Endothelial cell of umbilical vein (primary cell): ENCODE data around the gene CRIM1. TPM values are rescaled to one million over a fixed set of nuclear protein-coding genes. Genes with fewer than 3 reads are reported as not detected.

Experiments
- BruUV-seq: library from RNA; stranded (reverse); fragments of 400-500 nt; replicated peaks from 2 replicates; lab custom pipeline; 2021; lab: Mats Ljungman, UMichigan
- CTCF ChIA-PET: fragments of 300-600, 350-600 bp; sonication (Branson Sonifier 250); formaldehyde crosslinking; loops from one replicate; lab custom pipeline; 2021; ENCODE audit warnings: antibody characterized with exemption, inconsistent platforms; lab: Charles Lee
- POLR2A ChIA-PET: fragments of 300-600, 350-600 bp; sonication (Branson Sonifier 250); formaldehyde crosslinking; loops from one replicate; lab custom pipeline; 2021; ENCODE audit warnings: antibody characterized with exemption, inconsistent platforms; lab: Charles Lee
- DNase-seq: peaks from one replicate; pipeline ENCODE4 v3.0.0-alpha.2; 2011; ENCODE audit warnings: low read depth, low spot score
- FAIRE-seq: peaks from 2 replicates; lab custom pipeline; 2011; peaks lifted over from hg19 to GRCh38; lab: Jason Lieb, UNC
- H2AFZ ChIP-seq: 2 replicates; pipeline ENCODE4 v1.6.0; 2012; ENCODE audit warnings: low read depth, low read length, control low read depth, inconsistent platforms
- H3K27ac ChIP-seq: 2 replicates; pipeline ENCODE4 v1.5.1; 2011; ENCODE audit warnings: low read depth, mild to moderate bottlenecking, control low read depth, low read length, moderate library complexity; ENCODE audit not compliant: insufficient read depth
- H3K27me3 ChIP-seq, 2 experiments: 2 replicates each; pipeline versions ENCODE4 v1.6.0 to v1.6.1; 2011; ENCODE audit warnings: low read length in 2 of 2, mixed read lengths in 1 of 2; ENCODE audit not compliant: control insufficient read depth in 2 of 2, insufficient read depth in 2 of 2
- H3K36me3 ChIP-seq, 2 experiments: 2 replicates in 1 of 2; 3 replicates in 1 of 2; pipeline ENCODE4 v1.5.1; 2011; ENCODE audit warnings: low read length in 2 of 2, mild to moderate bottlenecking in 1 of 2, moderate library complexity in 1 of 2; ENCODE audit not compliant: control insufficient read depth in 2 of 2, insufficient read depth in 2 of 2; ENCODE audit errors: extremely low read depth in 1 of 2
- H3K4me1 ChIP-seq: 3 replicates; pipeline ENCODE4 v1.5.1; 2011; ENCODE audit warnings: mild to moderate bottlenecking, low read length; ENCODE audit not compliant: control insufficient read depth, insufficient read depth; ENCODE audit errors: extremely low read depth
- H3K4me2 ChIP-seq: 2 replicates; pipeline ENCODE4 v1.6.1; 2011; ENCODE audit warnings: low read length, control low read depth, mixed read lengths; ENCODE audit not compliant: insufficient read depth
- H3K4me3 ChIP-seq, 3 experiments: fragments of 200-600 bp in 1 of 3; sonication (generic), shearing (Covaris generic) in 1 of 3; replicated peaks in 1 of 3; 2 replicates each; pipeline ENCODE4 v1.5.1; 2011 to 2016; ENCODE audit warnings: control low read depth in 3 of 3, low read length in 3 of 3, mild to moderate bottlenecking in 2 of 3, inconsistent platforms in 1 of 3, low read depth in 1 of 3, moderate library complexity in 1 of 3; ENCODE audit not compliant: insufficient read depth in 1 of 3
- H3K79me2 ChIP-seq: 2 replicates; pipeline ENCODE4 v1.6.0; 2012; ENCODE audit warnings: low read length, inconsistent platforms; ENCODE audit not compliant: control insufficient read depth, insufficient read depth
- H3K9ac ChIP-seq: replicated peaks from 2 replicates; pipeline ENCODE3; 2011; ENCODE audit warnings: low read length, control low read depth; ENCODE audit not compliant: insufficient read depth; ENCODE audit errors: extremely low read depth
- H3K9me1 ChIP-seq: replicated peaks from 3 replicates; pipeline ENCODE4 v1.6.0; 2011; ENCODE audit warnings: mild to moderate bottlenecking, low read length; ENCODE audit not compliant: control insufficient read depth, insufficient read depth; ENCODE audit errors: extremely low read depth
- H3K9me3 ChIP-seq: replicated peaks from 2 replicates; pipeline ENCODE4 v1.5.1; 2012; ENCODE audit warnings: low read length, inconsistent platforms; ENCODE audit not compliant: control insufficient read depth, insufficient read depth
- H4K20me1 ChIP-seq: replicated peaks from 2 replicates; pipeline ENCODE3; 2011; ENCODE audit warnings: mild to moderate bottlenecking, low read length; ENCODE audit not compliant: control insufficient read depth, insufficient read depth; ENCODE audit errors: extremely low read depth
- CTCF ChIP-seq, 2 donors: IDR thresholded peaks; 1 replicate in 1 of 2; 2 replicates in 1 of 2; pipeline ENCODE4 v1.5.1; 2011; ENCODE audit warnings: low read length in 2 of 2, mild to moderate bottlenecking in 2 of 2, moderate library complexity in 2 of 2, control low read depth in 1 of 2, inconsistent platforms in 1 of 2, low read depth in 1 of 2; ENCODE audit not compliant: insufficient read depth in 1 of 2; ENCODE audit errors: extremely low read depth in 1 of 2
- EZH2 ChIP-seq: IDR thresholded peaks from 2 replicates; pipeline ENCODE4 v1.6.1; 2012; ENCODE audit warnings: borderline replicate concordance, low read depth, mild to moderate bottlenecking, moderate library complexity, low read length, inconsistent platforms; ENCODE audit not compliant: severe bottlenecking
- FOS ChIP-seq: IDR thresholded peaks from 2 replicates; pipeline ENCODE4 v1.6.1; 2011; ENCODE audit warnings: mild to moderate bottlenecking, low read length, moderate library complexity, borderline replicate concordance; ENCODE audit not compliant: insufficient read depth
- GATA2 ChIP-seq: IDR thresholded peaks from 2 replicates; pipeline ENCODE4 v1.7.0; 2011; ENCODE audit warnings: low read depth, mild to moderate bottlenecking, moderate library complexity, mixed read lengths, low read length; ENCODE audit not compliant: insufficient read length, insufficient read depth
- JUN ChIP-seq: IDR thresholded peaks from 2 replicates; pipeline ENCODE4 v1.6.1; 2011; ENCODE audit warnings: borderline replicate concordance, low read depth; ENCODE audit not compliant: insufficient read length, insufficient read depth
- MAX ChIP-seq: IDR thresholded peaks from 2 replicates; pipeline ENCODE4 v1.6.1; 2011; ENCODE audit not compliant: insufficient read depth, insufficient read length
- MYC ChIP-seq: IDR thresholded peaks from one replicate; pipeline ENCODE4 v1.6.1; 2011; ENCODE audit warnings: mild to moderate bottlenecking, low read depth, low read length
- POLR2A ChIP-seq: IDR thresholded peaks from 2 replicates; pipeline ENCODE4 v1.6.1; 2012; ENCODE audit warnings: low read depth, mild to moderate bottlenecking, control low read depth, low read length
- POLR2AphosphoS5 ChIP-seq: IDR thresholded peaks from 2 replicates; pipeline ENCODE4 v1.6.1; 2012; ENCODE audit warnings: low read depth, mild to moderate bottlenecking, control low read depth, low read length, moderate library complexity; ENCODE audit not compliant: insufficient read depth
- dilution Hi-C: fragments of 300-500 bp; cut with MboI; formaldehyde crosslinking; loops from one replicate; pipeline ENCODE4 v1.15.0; 2019; ENCODE audit warnings: low sequenced_read_pairs; ENCODE audit not compliant: extremely low pct_ligation_motif_present
- intact Hi-C: fragments of 100-400 bp; cut with micrococcal nuclease; formaldehyde crosslinking; loops from one replicate; pipeline ENCODE4 v1.10.0; 2022
- polyA plus RNA-seq, 4 experiments: library from polyadenylated mRNA; depleted of rRNA in 3 of 4; stranded (reverse) in 3 of 4; unstranded in 1 of 4; fragments of >200 nt; gene quantifications; 2 replicates each; pipeline versions ENCODE4 v1.2.1 to v1.2.3, GENCODE V29; 2011 to 2012; ENCODE audit warnings: missing spikeins in 1 of 4
- total RNA-seq: library from RNA; stranded (reverse); gene quantifications from 2 replicates; pipeline ENCODE4 v1.2.3, GENCODE V29; 2021

Gene CRIM1
- total and polyA plus RNA-seq, 2 donors (not counting 3 experiments of a cell fraction or from before 2014, with no cell fraction given) = 422 to 649 TPM

- no peak overlapping the region for H2AFZ ChIP-seq
- no peaks in the 10 kb centered on the region for H4K20me1 ChIP-seq
- peaks cover 11% of the 10 kb centered on the region for H3K4me1 ChIP-seq
- no peak for FAIRE-seq
- peaks cover 39 to 46% of the 10 kb centered on the region in 2 experiments for H3K36me3 ChIP-seq
- ChIA-PET POLR2A (no interaction called here), CTCF (interaction anchor here (1.2 to 2.3 kb wide), 2 partner anchors 135 to 176 kb away, joined by 3 to 8 read pairs; no protein-coding TSS in a partner anchor)
- no peak overlapping the region for H3K9ac ChIP-seq
- no peaks in the 10 kb centered on the region for H3K9me1 ChIP-seq
- no peaks in the 10 kb centered on the region for H3K9me3 ChIP-seq
- no peak overlapping the region for H3K4me3 ChIP-seq
- H3K79me2 ChIP-seq = peaks cover 29% of the 10 kb centered on the region
- H3K27ac ChIP-seq = no peak overlapping the region
- no TSS peak for BruUV-seq
- no peaks in the 10 kb centered on the region for H3K27me3 ChIP-seq
- DNase-seq = no peak
- intact Hi-C loops = no loop called here
- no peak overlapping the region for H3K4me2 ChIP-seq
- TF ChIP-seq MYC (no peak), POLR2A (no peak), CTCF (IDR thresholded peaks at IDR 0.05; ENCODE audit: extremely low read depth in 1 of 2, insufficient read depth in 1 of 2, low read depth in 1 of 2, low read length in 2 of 2) (no peak)
- dilution Hi-C loops = no loop called here
Measured at GRCh38 chr2:36528766-36529392, 173.3 kb downstream of the CRIM1 start.

- FAIRE-seq (no peak), DNase-seq (no peak)
- Histone ChIP-seq H3K79me2 (peaks cover 24% of the 10 kb centered on the region), H3K4me1 (no peaks in the 10 kb centered on the region), H4K20me1 (no peaks in the 10 kb centered on the region), H2AFZ (no peak overlapping the region), H3K27ac (no peak overlapping the region), H3K36me3 (peaks cover 37 to 46% of the 10 kb centered on the region in 2 experiments), H3K4me2 (no peak overlapping the region), H3K4me3 (no peak overlapping the region), H3K9me1 (no peaks in the 10 kb centered on the region), H3K9me3 (no peaks in the 10 kb centered on the region), H3K27me3 (no peaks in the 10 kb centered on the region), H3K9ac (no peak overlapping the region)
- dilution Hi-C loops = no loop called here
- POLR2A ChIA-PET = no interaction called here
- no peak for TF ChIP-seq CTCF (IDR thresholded peaks at IDR 0.05; ENCODE audit: extremely low read depth in 1 of 2, insufficient read depth in 1 of 2, low read depth in 1 of 2, low read length in 2 of 2)
- no peak for TF ChIP-seq POLR2AphosphoS5
- no peak for TF ChIP-seq FOS
- no peak for TF ChIP-seq MAX
- TF ChIP-seq POLR2A = no peak
- TF ChIP-seq GATA2 = no peak
- TF ChIP-seq JUN = no peak
- no peak for TF ChIP-seq EZH2
- no peak for TF ChIP-seq MYC
- CTCF ChIA-PET = interaction anchor here (1.1 to 2.3 kb wide), 4 partner anchors 10 to 178 kb away, joined by 3 to 8 read pairs (median 5); no protein-coding TSS in a partner anchor
- intact Hi-C loops = no loop called here
- no TSS peak for BruUV-seq
Measured at GRCh38 chr2:36530178-36530982, 174.8 kb downstream of the CRIM1 start.
